HepG2 (cell line): ENCODE data around the gene GATD1. TPM values are rescaled to one million over a fixed set of nuclear protein-coding genes. Genes with fewer than 3 reads are reported as not detected.

ENCODE experiments used
- BORCS8-MEF2B ChIP-seq: sonication (generic); formaldehyde crosslinking; IDR thresholded peaks from 2 replicates; pipeline ENCODE4 v1.8.0; 2022; ENCODE audit warnings: mild to moderate bottlenecking, missing genetic modification reagents
- BRD4 ChIP-seq: sonication (generic); formaldehyde crosslinking; IDR thresholded peaks from 2 replicates; pipeline ENCODE4 v1.4.0; 2020; ENCODE audit warnings: missing genetic modification reagents
- ERF ChIP-seq: IDR thresholded peaks from 2 replicates; pipeline ENCODE4 v1.6.1; 2018; ENCODE audit warnings: missing biosample characterization, missing genetic modification reagents
- HMGA1 ChIP-seq: sonication (generic); formaldehyde crosslinking; conservative IDR thresholded peaks from 2 replicates; pipeline ENCODE4 v1.4.0; 2020; ENCODE audit warnings: missing genetic modification reagents
- HNF4A ChIP-seq: sonication (generic); formaldehyde crosslinking; IDR thresholded peaks from 2 replicates; pipeline ENCODE4 v1.4.0; 2020; ENCODE audit warnings: missing genetic modification reagents
- HOXA3 ChIP-seq: sonication (generic); formaldehyde crosslinking; IDR thresholded peaks from 2 replicates; pipeline ENCODE4 v1.5.0; 2020; ENCODE audit warnings: missing genetic modification reagents
- HOXA5 ChIP-seq: sonication (generic); formaldehyde crosslinking; IDR thresholded peaks from 2 replicates; pipeline ENCODE4 v1.4.0; 2020; ENCODE audit warnings: missing genetic modification reagents
- NAIF1 ChIP-seq: sonication (generic); formaldehyde crosslinking; IDR thresholded peaks from 2 replicates; pipeline ENCODE4 v1.5.0; 2020; ENCODE audit warnings: mild to moderate bottlenecking, missing genetic modification reagents, borderline replicate concordance
- NCOA2 ChIP-seq: sonication (generic); formaldehyde crosslinking; IDR thresholded peaks from 2 replicates; pipeline ENCODE4 v1.8.0; 2022; ENCODE audit warnings: inconsistent platforms
- POLR2A ChIP-seq, 2 experiments: IDR thresholded peaks; 2 replicates each; pipeline ENCODE4 v1.6.1; 2011; ENCODE audit warnings: low read depth in 2 of 2, low read length in 2 of 2, mild to moderate bottlenecking in 1 of 2, moderate library complexity in 1 of 2; ENCODE audit not compliant: insufficient read depth in 1 of 2
- PRMT3 ChIP-seq: sonication (generic); formaldehyde crosslinking; IDR thresholded peaks from 2 replicates; pipeline ENCODE4 v1.8.1; 2022; ENCODE audit warnings: low read depth, mild to moderate bottlenecking, moderate library complexity, missing genetic modification reagents, borderline replicate concordance
- RORA ChIP-seq: sonication (generic); formaldehyde crosslinking; IDR thresholded peaks from 2 replicates; pipeline ENCODE4 v1.5.0; 2020; ENCODE audit warnings: mild to moderate bottlenecking, missing genetic modification reagents, moderate library complexity
- STAG1 ChIP-seq: sonication (generic); formaldehyde crosslinking; IDR thresholded peaks from 2 replicates; pipeline ENCODE4 v1.4.0; 2020; ENCODE audit warnings: missing genetic modification reagents
- WIZ ChIP-seq: sonication (generic); formaldehyde crosslinking; IDR thresholded peaks from 2 replicates; pipeline ENCODE4 v1.5.1; 2020; ENCODE audit warnings: mild to moderate bottlenecking, missing genetic modification reagents
- ZFX ChIP-seq: sonication (generic); formaldehyde crosslinking; IDR thresholded peaks from 2 replicates; pipeline ENCODE4 v1.4.0; 2020; ENCODE audit warnings: mild to moderate bottlenecking, low read depth, missing genetic modification reagents, moderate library complexity
- ZFYVE20 ChIP-seq: sonication (generic); formaldehyde crosslinking; IDR thresholded peaks from 2 replicates; pipeline ENCODE4 v1.8.0; 2023; ENCODE audit warnings: low read depth, mild to moderate bottlenecking, moderate library complexity, missing genetic modification reagents, borderline replicate concordance
- ZMYM3 ChIP-seq: sonication (generic); formaldehyde crosslinking; IDR thresholded peaks from 2 replicates; pipeline ENCODE4 v1.5.1; 2020; ENCODE audit warnings: mild to moderate bottlenecking, missing genetic modification reagents
- ZNF451 ChIP-seq: sonication (generic); formaldehyde crosslinking; IDR thresholded peaks from 2 replicates; pipeline ENCODE4 v1.5.0; 2020; ENCODE audit warnings: mild to moderate bottlenecking, missing genetic modification reagents
- ZNF768 ChIP-seq: sonication (generic); formaldehyde crosslinking; IDR thresholded peaks from 2 replicates; pipeline ENCODE4 v1.4.0; 2020; ENCODE audit warnings: missing genetic modification reagents
- ZSCAN29 ChIP-seq: sonication (generic); formaldehyde crosslinking; conservative IDR thresholded peaks from 2 replicates; pipeline ENCODE4 v1.4.0; 2020; ENCODE audit warnings: mild to moderate bottlenecking, missing genetic modification reagents
- polyA plus RNA-seq, 8 experiments: library from polyadenylated mRNA; depleted of rRNA in 3 of 8; stranded (reverse) in 7 of 8; unstranded in 1 of 8; fragments of >200 nt; fragmentation: Illumina TruSeq in 4 of 8; extraction: Trizol in 4 of 8; gene quantifications; 2 replicates each; pipeline versions ENCODE4 v1.2.1 to v1.2.3, GENCODE V29; 2011 to 2016; ENCODE audit warnings: low read depth in 4 of 8, missing spikeins in 1 of 8, mixed read lengths in 1 of 8; ENCODE audit not compliant: insufficient read depth in 1 of 8
- total RNA-seq, 5 experiments: library from RNA; depleted of rRNA; stranded (reverse); fragments of >200 nt; fragmentation: Illumina TruSeq; extraction: Trizol; gene quantifications; 2 replicates each; pipeline ENCODE4 v1.2.3, GENCODE V29; 2016; ENCODE audit warnings: low read depth in 1 of 5
- TF ChIP-seq, protein P1 (sequence below): IDR thresholded peaks from 2 replicates; pipeline ENCODE4 v1.6.1; 2012; ENCODE audit warnings: inconsistent platforms
- TF ChIP-seq, protein P2 (sequence below): sonication (generic); formaldehyde crosslinking; conservative IDR thresholded peaks from 2 replicates; pipeline ENCODE4 v1.5.0; 2020; ENCODE audit warnings: missing genetic modification reagents
- TF ChIP-seq, protein P3 (sequence below): sonication (generic); formaldehyde crosslinking; IDR thresholded peaks from 2 replicates; pipeline ENCODE4 v1.5.1; 2020; ENCODE audit warnings: mild to moderate bottlenecking, missing genetic modification reagents, moderate library complexity
- TF ChIP-seq, protein P4 (sequence below): sonication (generic); formaldehyde crosslinking; IDR thresholded peaks from 2 replicates; pipeline ENCODE4 v1.8.1; 2023; ENCODE audit warnings: mild to moderate bottlenecking, inconsistent platforms, moderate library complexity, missing genetic modification reagents, borderline replicate concordance

Gene GATD1
- total and polyA plus RNA-seq, 2 of the 13 experiments (the other 11 are each of a cell fraction or from before 2014, with no cell fraction given), result 31.3 to 60.5 TPM

DNA sequence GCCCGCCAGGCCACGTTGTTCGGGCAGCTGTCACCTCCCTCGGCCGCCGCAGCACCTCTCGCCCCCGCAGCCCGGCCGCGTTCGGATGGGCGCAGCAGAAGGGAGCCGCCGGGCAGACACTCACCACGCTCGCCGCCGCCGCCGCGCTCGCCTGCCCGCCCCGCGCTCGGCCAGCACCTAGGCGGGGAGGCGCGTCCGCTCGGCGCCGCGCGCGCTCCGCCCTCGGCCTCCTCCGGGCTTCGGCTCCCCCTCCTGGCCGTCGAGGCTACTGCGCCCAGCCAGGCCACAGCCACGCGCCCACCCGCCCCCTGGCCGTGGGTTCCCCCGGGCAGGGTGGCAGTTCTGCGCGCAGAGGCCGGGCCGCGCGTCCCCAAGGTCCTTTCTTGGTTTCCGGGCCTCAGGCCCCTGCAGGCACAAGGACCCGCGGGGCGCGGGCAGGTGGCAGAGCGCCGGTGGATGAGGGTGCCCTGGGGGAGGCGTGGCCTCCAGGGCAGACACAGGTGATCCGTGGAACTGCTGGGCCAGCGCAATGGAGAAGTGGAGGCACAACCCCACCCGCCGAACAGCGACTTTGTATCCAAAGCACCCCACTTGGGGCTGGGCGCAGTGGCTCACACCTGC is 20.9 kb upstream of the GATD1 start, which contains the start of gene SLC25A22 (continued):
- TF ChIP-seq HOXA3 (CRISPR knock-in tag) (0 out of 2 replicates have a peak, but pooled peaks have one; percentile 54), STAG1 (peak; percentile 62), ZNF768 (CRISPR knock-in tag) (0 out of 2 replicates have a peak, but pooled peaks have one; percentile 10), ERF (0 out of 2 replicates have a peak, but pooled peaks have one; percentile 8), NAIF1 (CRISPR knock-in tag) (no peak), ZSCAN29 (no peak), RORA (CRISPR knock-in tag) (no peak), POLR2A (IDR thresholded peaks at IDR 0.05; ENCODE audit: insufficient read depth in 1 of 2, low read depth in 2 of 2, low read length in 2 of 2) (no peak), HOXA5 (no peak), ZMYM3 (CRISPR knock-in tag) (no peak), ZFYVE20 (CRISPR knock-in tag) (no peak), ZNF451 (peak; percentile 74; the same call in 1 of the 2 replicates), HNF4A (no peak), WIZ (CRISPR knock-in tag) (no peak), BRD4 (CRISPR knock-in tag) (0 out of 2 replicates have a peak, but pooled peaks have one; percentile 4), HMGA1 (no peak), ZFX (CRISPR knock-in tag) (no peak), BORCS8-MEF2B (peak; percentile 61; the same call in 1 of the 2 replicates), NCOA2 (CRISPR knock-in tag) (no peak), PRMT3 (no peak)
- TF ChIP-seq, protein P1, sequence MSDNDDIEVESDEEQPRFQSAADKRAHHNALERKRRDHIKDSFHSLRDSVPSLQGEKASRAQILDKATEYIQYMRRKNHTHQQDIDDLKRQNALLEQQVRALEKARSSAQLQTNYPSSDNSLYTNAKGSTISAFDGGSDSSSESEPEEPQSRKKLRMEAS, result no peak; the same call in 1 of the 2 replicates
- TF ChIP-seq, protein P2, sequence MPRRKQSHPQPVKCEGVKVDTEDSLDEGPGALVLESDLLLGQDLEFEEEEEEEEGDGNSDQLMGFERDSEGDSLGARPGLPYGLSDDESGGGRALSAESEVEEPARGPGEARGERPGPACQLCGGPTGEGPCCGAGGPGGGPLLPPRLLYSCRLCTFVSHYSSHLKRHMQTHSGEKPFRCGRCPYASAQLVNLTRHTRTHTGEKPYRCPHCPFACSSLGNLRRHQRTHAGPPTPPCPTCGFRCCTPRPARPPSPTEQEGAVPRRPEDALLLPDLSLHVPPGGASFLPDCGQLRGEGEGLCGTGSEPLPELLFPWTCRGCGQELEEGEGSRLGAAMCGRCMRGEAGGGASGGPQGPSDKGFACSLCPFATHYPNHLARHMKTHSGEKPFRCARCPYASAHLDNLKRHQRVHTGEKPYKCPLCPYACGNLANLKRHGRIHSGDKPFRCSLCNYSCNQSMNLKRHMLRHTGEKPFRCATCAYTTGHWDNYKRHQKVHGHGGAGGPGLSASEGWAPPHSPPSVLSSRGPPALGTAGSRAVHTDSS, result peak; percentile 53; the same call in 1 of the 2 replicates
- TF ChIP-seq, protein P3, sequence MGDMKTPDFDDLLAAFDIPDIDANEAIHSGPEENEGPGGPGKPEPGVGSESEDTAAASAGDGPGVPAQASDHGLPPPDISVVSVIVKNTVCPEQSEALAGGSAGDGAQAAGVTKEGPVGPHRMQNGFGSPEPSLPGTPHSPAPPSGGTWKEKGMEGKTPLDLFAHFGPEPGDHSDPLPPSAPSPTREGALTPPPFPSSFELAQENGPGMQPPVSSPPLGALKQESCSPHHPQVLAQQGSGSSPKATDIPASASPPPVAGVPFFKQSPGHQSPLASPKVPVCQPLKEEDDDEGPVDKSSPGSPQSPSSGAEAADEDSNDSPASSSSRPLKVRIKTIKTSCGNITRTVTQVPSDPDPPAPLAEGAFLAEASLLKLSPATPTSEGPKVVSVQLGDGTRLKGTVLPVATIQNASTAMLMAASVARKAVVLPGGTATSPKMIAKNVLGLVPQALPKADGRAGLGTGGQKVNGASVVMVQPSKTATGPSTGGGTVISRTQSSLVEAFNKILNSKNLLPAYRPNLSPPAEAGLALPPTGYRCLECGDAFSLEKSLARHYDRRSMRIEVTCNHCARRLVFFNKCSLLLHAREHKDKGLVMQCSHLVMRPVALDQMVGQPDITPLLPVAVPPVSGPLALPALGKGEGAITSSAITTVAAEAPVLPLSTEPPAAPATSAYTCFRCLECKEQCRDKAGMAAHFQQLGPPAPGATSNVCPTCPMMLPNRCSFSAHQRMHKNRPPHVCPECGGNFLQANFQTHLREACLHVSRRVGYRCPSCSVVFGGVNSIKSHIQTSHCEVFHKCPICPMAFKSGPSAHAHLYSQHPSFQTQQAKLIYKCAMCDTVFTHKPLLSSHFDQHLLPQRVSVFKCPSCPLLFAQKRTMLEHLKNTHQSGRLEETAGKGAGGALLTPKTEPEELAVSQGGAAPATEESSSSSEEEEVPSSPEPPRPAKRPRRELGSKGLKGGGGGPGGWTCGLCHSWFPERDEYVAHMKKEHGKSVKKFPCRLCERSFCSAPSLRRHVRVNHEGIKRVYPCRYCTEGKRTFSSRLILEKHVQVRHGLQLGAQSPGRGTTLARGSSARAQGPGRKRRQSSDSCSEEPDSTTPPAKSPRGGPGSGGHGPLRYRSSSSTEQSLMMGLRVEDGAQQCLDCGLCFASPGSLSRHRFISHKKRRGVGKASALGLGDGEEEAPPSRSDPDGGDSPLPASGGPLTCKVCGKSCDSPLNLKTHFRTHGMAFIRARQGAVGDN (CRISPR knock-in tag), result peak; percentile 41
- TF ChIP-seq, protein P4, sequence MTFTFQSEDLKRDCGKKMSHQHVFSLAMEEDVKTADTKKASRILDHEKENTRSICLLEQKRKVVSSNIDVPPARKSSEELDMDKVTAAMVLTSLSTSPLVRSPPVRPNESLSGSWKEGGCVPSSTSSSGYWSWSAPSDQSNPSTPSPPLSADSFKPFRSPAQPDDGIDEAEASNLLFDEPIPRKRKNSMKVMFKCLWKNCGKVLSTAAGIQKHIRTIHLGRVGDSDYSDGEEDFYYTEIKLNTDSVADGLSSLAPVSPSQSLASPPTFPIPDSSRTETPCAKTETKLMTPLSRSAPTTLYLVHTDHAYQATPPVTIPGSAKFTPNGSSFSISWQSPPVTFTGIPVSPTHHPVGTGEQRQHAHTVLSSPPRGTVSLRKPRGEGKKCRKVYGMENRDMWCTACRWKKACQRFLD (CRISPR knock-in tag), result no peak
